HepG2 (cell line): ENCODE results near the gene SIX3. TPM values are rescaled to one million over a fixed set of nuclear protein-coding genes. Genes with fewer than 3 reads are reported as not detected.
A peak's percentile ranks its signal among the peaks of the same experiment; 100 is the strongest.

Experiments
- CAMTA2 ChIP-seq: sonication (generic); formaldehyde crosslinking; IDR thresholded peaks from 2 replicates; pipeline ENCODE4 v1.4.0; 2020; ENCODE audit warnings: mild to moderate bottlenecking, missing genetic modification reagents, borderline replicate concordance
- DMTF1 ChIP-seq: sonication (generic); formaldehyde crosslinking; IDR thresholded peaks from 2 replicates; pipeline ENCODE4 v1.4.0; 2020; ENCODE audit warnings: mild to moderate bottlenecking, missing genetic modification reagents
- EZH2 ChIP-seq: conservative IDR thresholded peaks from 2 replicates; pipeline ENCODE4 v1.6.1; 2012; ENCODE audit warnings: mild to moderate bottlenecking, low read depth, low read length, moderate library complexity
- FOXA3 ChIP-seq: IDR thresholded peaks from 2 replicates; pipeline ENCODE4 v1.6.1; 2016; ENCODE audit warnings: missing genetic modification reagents, missing compliant biosample characterization
- GTF2F1 ChIP-seq: fragments of 150-350 bp; IDR thresholded peaks from 2 replicates; pipeline ENCODE4 v1.6.1; 2014; ENCODE audit warnings: low read length
- THAP8 ChIP-seq: sonication (generic); formaldehyde crosslinking; IDR thresholded peaks from 2 replicates; pipeline ENCODE4 v1.5.1; 2020; ENCODE audit warnings: missing genetic modification reagents, mild to moderate bottlenecking, borderline replicate concordance
- YY1 ChIP-seq: IDR thresholded peaks from 2 replicates; pipeline ENCODE4 v1.6.1; 2011; ENCODE audit warnings: low read length, low read depth, moderate library complexity, mild to moderate bottlenecking; ENCODE audit not compliant: insufficient read depth, insufficient replicate concordance
- ZBTB42 ChIP-seq: sonication (generic); formaldehyde crosslinking; IDR thresholded peaks from 2 replicates; pipeline ENCODE4 v1.5.0; 2020; ENCODE audit warnings: mild to moderate bottlenecking, missing genetic modification reagents
- ZHX2 ChIP-seq, 2 experiments: sonication (generic) in 1 of 2; formaldehyde crosslinking in 1 of 2; IDR thresholded peaks; 2 replicates each; pipeline versions ENCODE4 v1.6.1 to v1.9.0; 2014 to 2022; ENCODE audit warnings: antibody characterized with exemption in 1 of 2, borderline replicate concordance in 1 of 2, inconsistent platforms in 1 of 2, low read depth in 1 of 2, missing genetic modification reagents in 1 of 2
- ZNF160 ChIP-seq: sonication (generic); formaldehyde crosslinking; IDR thresholded peaks from 2 replicates; pipeline ENCODE4 v1.8.0; 2022; ENCODE audit warnings: mild to moderate bottlenecking, inconsistent platforms, missing genetic modification reagents
- ZNF264 ChIP-seq: sonication (generic); formaldehyde crosslinking; IDR thresholded peaks from 2 replicates; pipeline ENCODE4 v1.4.0; 2020; ENCODE audit warnings: missing genetic modification reagents
- ZNF33B ChIP-seq: sonication (generic); formaldehyde crosslinking; IDR thresholded peaks from 2 replicates; pipeline ENCODE4 v1.5.1; 2020; ENCODE audit warnings: mild to moderate bottlenecking, missing genetic modification reagents
- ZNF431 ChIP-seq: sonication (generic); formaldehyde crosslinking; IDR thresholded peaks from 2 replicates; pipeline ENCODE4 v1.9.0; 2022; ENCODE audit warnings: missing genetic modification reagents, low read depth, mild to moderate bottlenecking, borderline replicate concordance
- ZNF670 ChIP-seq: sonication (generic); formaldehyde crosslinking; IDR thresholded peaks from 2 replicates; pipeline ENCODE4 v1.8.0; 2022; ENCODE audit warnings: mild to moderate bottlenecking, missing genetic modification reagents, borderline replicate concordance
- ZSCAN22 ChIP-seq: sonication (generic); formaldehyde crosslinking; IDR thresholded peaks from 2 replicates; pipeline ENCODE4 v1.4.0; 2020; ENCODE audit warnings: mild to moderate bottlenecking, missing genetic modification reagents
- ZXDC ChIP-seq: sonication (generic); formaldehyde crosslinking; IDR thresholded peaks from 2 replicates; pipeline ENCODE4 v1.5.0; 2020; ENCODE audit warnings: mild to moderate bottlenecking, missing genetic modification reagents
- polyA plus RNA-seq, 8 experiments: library from polyadenylated mRNA; depleted of rRNA in 3 of 8; stranded (reverse) in 7 of 8; unstranded in 1 of 8; fragments of >200 nt; fragmentation: Illumina TruSeq in 4 of 8; extraction: Trizol in 4 of 8; gene quantifications; 2 replicates each; pipeline versions ENCODE4 v1.2.1 to v1.2.3, GENCODE V29; 2011 to 2016; ENCODE audit warnings: low read depth in 4 of 8, missing spikeins in 1 of 8, mixed read lengths in 1 of 8; ENCODE audit not compliant: insufficient read depth in 1 of 8
- total RNA-seq, 5 experiments: library from RNA; depleted of rRNA; stranded (reverse); fragments of >200 nt; fragmentation: Illumina TruSeq; extraction: Trizol; gene quantifications; 2 replicates each; pipeline ENCODE4 v1.2.3, GENCODE V29; 2016; ENCODE audit warnings: low read depth in 1 of 5

SIX3 gene
- total and polyA plus RNA-seq, 2 of the 13 experiments (the other 11 are each of a cell fraction or from before 2014, with no cell fraction given) = not detected

- TF ChIP-seq ZXDC (CRISPR knock-in tag) (peak; percentile 78; the same call in 1 of the 2 replicates), YY1 (peak; percentile 56), THAP8 (no peak), ZNF33B (peak; percentile 45; the same call in 1 of the 2 replicates), ZNF160 (CRISPR knock-in tag) (0 out of 2 replicates have a peak, but pooled peaks have one; percentile 38), DMTF1 (CRISPR knock-in tag) (no peak), GTF2F1 (no peak), ZSCAN22 (CRISPR knock-in tag) (no peak), ZNF431 (peak; percentile 49; the same call in 1 of the 2 replicates), ZNF264 (CRISPR knock-in tag) (no peak), ZBTB42 (CRISPR knock-in tag) (0 out of 2 replicates have a peak, but pooled peaks have one; percentile 74), CAMTA2 (CRISPR knock-in tag) (peak; percentile 79; the same call in 1 of the 2 replicates), ZNF670 (no peak), FOXA3 (CRISPR knock-in tag) (peak; percentile 25; the same call in 1 of the 2 replicates), EZH2 (peak; percentile 18; the same call in 1 of the 2 replicates), ZHX2 (IDR thresholded peaks at IDR 0.05; ENCODE audit: low read depth) (no peak), ZHX2 (CRISPR knock-in tag; IDR thresholded peaks at IDR 0.05; ENCODE audit: borderline replicate concordance) (no peak)
These were observed 14.3 kb downstream of the SIX3 start (continued) for GRCh38 chr2:44955593-44956392.
